PFSK-1 (cell line): ENCODE measurements around the gene RABGAP1L.

Experiments used
- POLR2AphosphoS5 ChIP-seq: IDR thresholded peaks from 2 replicates; pipeline ENCODE4 v1.6.1; 2012; ENCODE audit warnings: low read depth, mild to moderate bottlenecking, control low read depth, low read length, moderate library complexity
- REST ChIP-seq, 2 experiments: IDR thresholded peaks; 2 replicates each; pipeline versions ENCODE4 v1.6.1 to v1.8.0; 2011 to 2012; ENCODE audit warnings: low read depth in 2 of 2, low read length in 2 of 2, control low read depth in 1 of 2, inconsistent platforms in 1 of 2, mild to moderate bottlenecking in 1 of 2, moderate library complexity in 1 of 2; ENCODE audit not compliant: insufficient read depth in 1 of 2
- SIN3A ChIP-seq: IDR thresholded peaks from 2 replicates; pipeline ENCODE4 v1.6.1; 2012; ENCODE audit warnings: mild to moderate bottlenecking, low read length, moderate library complexity, borderline replicate concordance; ENCODE audit not compliant: insufficient read depth
- TAF1 ChIP-seq: IDR thresholded peaks from 2 replicates; pipeline ENCODE4 v1.6.1; 2012; ENCODE audit warnings: low read length, control low read depth, borderline replicate concordance; ENCODE audit not compliant: insufficient read depth

- TF ChIP-seq POLR2AphosphoS5 (no peak), TAF1 (no peak), SIN3A (no peak), REST (IDR thresholded peaks at IDR 0.05; ENCODE audit: insufficient read depth in 1 of 2, low read depth in 2 of 2, low read length in 2 of 2) (no peak)
Observed at GRCh38 chr1:174134003-174134659, 25.2 kb upstream of the RABGAP1L start.
